H1 (cell line): Measurements from ENCODE around the gene PYCARD. TPM values are rescaled to one million over a fixed set of nuclear protein-coding genes. Genes with fewer than 3 reads are reported as not detected.

Experiments
- CTCF ChIA-PET: fragments of 300-600 bp; sonication (Branson Sonifier 250); formaldehyde crosslinking; loops from one replicate; lab custom pipeline; 2021; ENCODE audit not compliant: partially characterized antibody; lab: Charles Lee
- POLR2A ChIA-PET: fragments of 300-600 bp; sonication (Branson Sonifier 250); formaldehyde crosslinking; loops from one replicate; lab custom pipeline; 2021; ENCODE audit warnings: inconsistent platforms; ENCODE audit not compliant: partially characterized antibody; lab: Charles Lee
- DNase-seq, 2 experiments: peaks; one replicate each; pipeline versions ENCODE4 v3.0.0 to v3.0.0-alpha.2; 2010 to 2022; ENCODE audit warnings: low spot score in 2 of 2, low read depth in 1 of 2, mixed read lengths in 1 of 2
- FAIRE-seq: peaks from 2 replicates; lab custom pipeline; 2011; peaks lifted over from hg19 to GRCh38; lab: Jason Lieb, UNC
- H2AFZ ChIP-seq: 2 replicates; pipeline ENCODE4 v1.8.1; 2012; ENCODE audit warnings: low read length, inconsistent platforms
- H2AK5ac ChIP-seq: 2 replicates; pipeline ENCODE4 v1.6.1; 2013; ENCODE audit warnings: low read depth, low read length
- H2BK120ac ChIP-seq: replicated peaks from 2 replicates; pipeline ENCODE3; 2013; ENCODE audit warnings: low read depth, low read length, inconsistent platforms
- H2BK12ac ChIP-seq: 2 replicates; pipeline ENCODE4 v1.6.1; 2013; ENCODE audit warnings: low read depth, low read length
- H2BK15ac ChIP-seq: 2 replicates; pipeline ENCODE4 v1.6.1; 2013; ENCODE audit warnings: low read length
- H2BK20ac ChIP-seq: 2 replicates; pipeline ENCODE4 v1.6.1; 2013; ENCODE audit warnings: low read length
- H2BK5ac ChIP-seq: 2 replicates; pipeline ENCODE4 v1.6.1; 2013; ENCODE audit warnings: low read depth, low read length
- H3K14ac ChIP-seq: 2 replicates; pipeline ENCODE4 v1.6.1; 2013; ENCODE audit warnings: inconsistent platforms; ENCODE audit not compliant: insufficient read length
- H3K18ac ChIP-seq: 2 replicates; pipeline ENCODE4 v1.6.1; 2013; ENCODE audit warnings: low read length; ENCODE audit errors: extremely low read depth
- H3K23ac ChIP-seq: 2 replicates; pipeline ENCODE4 v1.6.1; 2013; ENCODE audit warnings: inconsistent platforms; ENCODE audit not compliant: insufficient read length
- H3K23me2 ChIP-seq: 2 replicates; pipeline ENCODE4 v1.6.1; 2013; ENCODE audit warnings: low read depth, low read length
- H3K27ac ChIP-seq: 2 replicates; pipeline ENCODE4 v1.6.1; 2011; ENCODE audit warnings: low read depth, low read length, inconsistent platforms
- H3K27me3 ChIP-seq, 4 experiments: replicated peaks in 1 of 4; 1 replicate in 1 of 4; 2 replicates in 3 of 4; pipeline versions ENCODE4 v1.6.1 to v1.8.1; 2011 to 2013; ENCODE audit warnings: low read length in 3 of 4, mild to moderate bottlenecking in 3 of 4, inconsistent platforms in 2 of 4, mixed read lengths in 2 of 4, moderate library complexity in 1 of 4; ENCODE audit not compliant: control insufficient read depth in 3 of 4, insufficient read depth in 3 of 4; ENCODE audit errors: extremely low read depth in 1 of 4
- H3K36me3 ChIP-seq, 4 experiments: 2 replicates each; pipeline versions ENCODE4 v1.6.1 to v1.8.1; 2011 to 2013; ENCODE audit warnings: mild to moderate bottlenecking in 4 of 4, low read length in 3 of 4, moderate library complexity in 2 of 4, control low read depth in 1 of 4, inconsistent platforms in 1 of 4; ENCODE audit not compliant: insufficient read depth in 4 of 4, control insufficient read depth in 2 of 4
- H3K4ac ChIP-seq: replicated peaks from 2 replicates; pipeline ENCODE3; 2013; ENCODE audit warnings: low read length, low read depth, mixed read lengths, inconsistent platforms; ENCODE audit not compliant: insufficient read length
- H3K4me1 ChIP-seq, 4 experiments: replicated peaks in 1 of 4; 1 replicate in 1 of 4; 2 replicates in 3 of 4; pipeline versions ENCODE4 v1.6.1 to v1.8.1; 2011 to 2013; ENCODE audit warnings: low read length in 3 of 4, inconsistent platforms in 2 of 4, mixed read lengths in 1 of 4; ENCODE audit not compliant: insufficient read depth in 4 of 4, control insufficient read depth in 3 of 4
- H3K4me2 ChIP-seq, 2 experiments: 2 replicates each; pipeline versions ENCODE4 v1.6.1 to v1.8.1; 2011 to 2013; ENCODE audit warnings: low read depth in 2 of 2, low read length in 2 of 2, control low read depth in 1 of 2, inconsistent platforms in 1 of 2, mild to moderate bottlenecking in 1 of 2; ENCODE audit not compliant: insufficient read depth in 1 of 2
- H3K4me3 ChIP-seq, 4 experiments: fragments of 200-600, 300-600 bp in 1 of 4; sonication (generic), shearing (Covaris generic), sonication (Bioruptor Twin) in 1 of 4; 2 replicates each; pipeline versions ENCODE4 v1.5.1 to v1.8.1; 2011 to 2016; ENCODE audit warnings: low read length in 4 of 4, low read depth in 3 of 4, control low read depth in 2 of 4, inconsistent platforms in 2 of 4, mild to moderate bottlenecking in 2 of 4, mixed read lengths in 1 of 4, moderate library complexity in 1 of 4; ENCODE audit not compliant: insufficient read depth in 2 of 4; ENCODE audit errors: extremely low read depth in 1 of 4
- H3K56ac ChIP-seq: replicated peaks from 2 replicates; pipeline ENCODE3; 2013; ENCODE audit warnings: low read depth, mild to moderate bottlenecking, mixed read lengths, low read length, inconsistent platforms; ENCODE audit not compliant: insufficient read length
- H3K79me1 ChIP-seq: 2 replicates; pipeline ENCODE4 v1.6.1; 2013; ENCODE audit warnings: low read depth, low read length, control low read depth
- H3K79me2 ChIP-seq, 2 experiments: 2 replicates each; pipeline versions ENCODE4 v1.6.1 to v1.8.1; 2012 to 2013; ENCODE audit warnings: low read length in 2 of 2, mild to moderate bottlenecking in 2 of 2, inconsistent platforms in 1 of 2; ENCODE audit not compliant: insufficient read depth in 2 of 2, control insufficient read depth in 1 of 2
- H3K9ac ChIP-seq, 4 experiments: replicated peaks in 1 of 4; 1 replicate in 1 of 4; 2 replicates in 3 of 4; pipeline versions ENCODE4 v1.6.1 to v1.8.1; 2011 to 2013; ENCODE audit warnings: low read depth in 3 of 4, low read length in 3 of 4, control low read depth in 2 of 4, mild to moderate bottlenecking in 2 of 4, moderate library complexity in 2 of 4, inconsistent platforms in 1 of 4; ENCODE audit errors: extremely low read depth in 1 of 4
- H3K9me3 ChIP-seq, 2 experiments: 2 replicates each; pipeline versions ENCODE4 v1.6.1 to v1.8.1; 2012 to 2013; ENCODE audit warnings: mild to moderate bottlenecking in 2 of 2, moderate library complexity in 2 of 2, control low read depth in 1 of 2, inconsistent platforms in 1 of 2, low read depth in 1 of 2, low read length in 1 of 2, mixed read lengths in 1 of 2; ENCODE audit not compliant: insufficient read depth in 2 of 2
- H4K20me1 ChIP-seq, 2 experiments: replicated peaks in 1 of 2; 2 replicates each; pipeline versions ENCODE3 to v1.8.1; 2011 to 2013; ENCODE audit warnings: inconsistent platforms in 2 of 2, low read length in 2 of 2, mild to moderate bottlenecking in 1 of 2; ENCODE audit not compliant: insufficient read depth in 2 of 2, control insufficient read depth in 1 of 2
- H4K5ac ChIP-seq: 2 replicates; pipeline ENCODE4 v1.6.1; 2013; ENCODE audit warnings: low read length, low read depth, mixed read lengths, inconsistent platforms; ENCODE audit not compliant: insufficient read length
- H4K8ac ChIP-seq: 2 replicates; pipeline ENCODE4 v1.8.0; 2013; ENCODE audit warnings: mild to moderate bottlenecking, moderate library complexity, low read length, inconsistent platforms; ENCODE audit not compliant: insufficient read depth; ENCODE audit errors: extremely low read depth
- H4K91ac ChIP-seq: replicated peaks from 2 replicates; pipeline ENCODE3; 2013; ENCODE audit warnings: low read length, mixed read lengths, inconsistent platforms; ENCODE audit not compliant: insufficient read length
- EP300 ChIP-seq, 2 experiments: IDR thresholded peaks; 1 replicate in 1 of 2; 2 replicates in 1 of 2; pipeline ENCODE4 v1.6.1; 2011 to 2012; ENCODE audit warnings: low read depth in 2 of 2, low read length in 2 of 2, mild to moderate bottlenecking in 2 of 2, borderline replicate concordance in 1 of 2, inconsistent platforms in 1 of 2, moderate library complexity in 1 of 2
- KDM1A ChIP-seq: fragments of 200-600, 300-600 bp; sonication (generic); IDR thresholded peaks from 2 replicates; pipeline ENCODE4 v1.7.1; 2016; ENCODE audit warnings: mild to moderate bottlenecking, low read length, borderline replicate concordance
- POLR2A ChIP-seq, 2 experiments: IDR thresholded peaks; 1 replicate in 1 of 2; 2 replicates in 1 of 2; pipeline ENCODE4 v1.6.1; 2011; ENCODE audit warnings: low read depth in 2 of 2, low read length in 2 of 2, mild to moderate bottlenecking in 2 of 2; ENCODE audit errors: control extremely low read depth in 1 of 2
- WGBS, 2 experiments: shearing (Covaris generic) in 1 of 2; methylation state at CpG; one replicate each; pipeline versions ENCODE4 v1.1.6 to v1.1.7; 2013 to 2015; ENCODE audit warnings: low lambda C conversion rate in 2 of 2, mixed read lengths in 2 of 2, inconsistent platforms in 1 of 2, low coverage in 1 of 2, missing lambda C conversion rate in 1 of 2; ENCODE audit not compliant: insufficient replicate concordance in 2 of 2, insufficient coverage in 1 of 2, insufficient read length in 1 of 2; ENCODE audit errors: extremely low coverage in 1 of 2, missing lambda C conversion rate in 1 of 2; 5-methylcytosine and 5-hydroxymethylcytosine counted together
- polyA plus RNA-seq, 7 experiments: library from polyadenylated mRNA; depleted of rRNA in 3 of 7; stranded (reverse) in 5 of 7; unstranded in 2 of 7; fragments of >200 nt in 5 of 7; fragments of 200-250 nt in 2 of 7; gene quantifications; 1 replicate in 5 of 7; 2 replicates in 1 of 7; 4 replicates in 1 of 7; pipeline versions ENCODE4 v1.2.1 to v1.2.3, GENCODE V29; 2011 to 2013; ENCODE audit warnings: missing spikeins in 2 of 7, mixed read lengths in 2 of 7
- total RNA-seq: library from RNA; stranded (reverse); fragmentation: NEBNext Ultra II Directional; extraction: Animal tissue kit (Norgen Biotek cat#: 25700); gene quantifications from 2 replicates; pipeline ENCODE4 v1.2.1, GENCODE V29; 2021

PYCARD gene
- total and polyA plus RNA-seq, 2 of the 8 experiments (the other 6 are each of a cell fraction or from before 2014, with no cell fraction given): 29.9 to 77.9 TPM

DNA sequence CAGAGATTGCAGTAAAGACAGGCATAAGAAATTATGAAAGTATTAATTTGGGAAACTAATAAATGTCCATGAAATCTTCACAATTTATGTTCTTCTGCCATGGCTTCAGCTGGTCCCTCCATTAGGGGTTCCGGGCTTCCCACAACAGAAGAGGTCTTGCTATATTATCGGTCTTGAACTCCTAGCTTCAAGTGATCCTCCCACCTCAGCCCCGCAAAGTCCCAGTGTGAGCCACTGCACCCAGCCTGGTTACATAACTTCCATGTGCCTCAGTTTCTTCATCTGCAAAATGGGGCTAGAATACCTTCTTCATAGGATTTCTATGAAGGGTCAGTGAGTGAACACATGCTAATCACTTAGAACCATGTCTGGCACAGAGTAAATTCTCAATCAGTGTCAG lies 43.7 kb upstream of the PYCARD start:
- no peaks in the 10 kb centered on the region for H4K20me1 ChIP-seq
- TF ChIP-seq EP300 (IDR thresholded peaks at IDR 0.05; ENCODE audit: borderline replicate concordance in 1 of 2, low read depth in 2 of 2, low read length in 2 of 2): no peak
- no peak for TF ChIP-seq POLR2A (IDR thresholded peaks at IDR 0.05; ENCODE audit: control extremely low read depth in 1 of 2, low read depth in 2 of 2, low read length in 2 of 2)
- peak; percentile 72; the same call in 1 of the 2 replicates for TF ChIP-seq KDM1A
- no peak overlapping the region for H2BK15ac ChIP-seq
- no peak overlapping the region for H2BK12ac ChIP-seq
- H3K4me3 ChIP-seq: no peak overlapping the region
- H2AK5ac ChIP-seq: no peak overlapping the region
- H2BK5ac ChIP-seq: no peak overlapping the region; the same call in 1 of the 2 replicates
- no peak overlapping the region for H3K9ac ChIP-seq
- no peaks in the 10 kb centered on the region for H3K23me2 ChIP-seq
- ChIA-PET CTCF (interaction anchor here (0.8 kb wide), 1 partner anchor 86 kb away, joined by 3 read pairs; no protein-coding TSS in a partner anchor), POLR2A (interaction anchor here (1.5 kb wide), 1 partner anchor 66 kb away, joined by 3 read pairs; no protein-coding TSS in a partner anchor)
- no peak for DNase-seq
- H3K14ac ChIP-seq: no peak overlapping the region
- peak overlapping the region; percentile 92; the same call in 1 of the 2 replicates for H2BK20ac ChIP-seq
- peaks cover 0 to 18% (median 3%) of the 10 kb centered on the region in 4 experiments; a peak in 5 of 7 replicates for H3K4me1 ChIP-seq
- H3K79me1 ChIP-seq: no peaks in the 10 kb centered on the region
- H2AFZ ChIP-seq: no peak overlapping the region
- peaks cover 0 to 3% (median 0%) of the 10 kb centered on the region in 4 experiments; a peak in 1 of 7 replicates for H3K27me3 ChIP-seq
- H3K9me3 ChIP-seq: no peaks in the 10 kb centered on the region
- no peaks in the 10 kb centered on the region for H3K36me3 ChIP-seq
- no peak for FAIRE-seq
- no peak overlapping the region for H3K27ac ChIP-seq
- H3K23ac ChIP-seq: no peak overlapping the region
- H4K8ac ChIP-seq: no peak overlapping the region
- H2BK120ac ChIP-seq: peak overlapping the region; percentile 99
- 78% methylated on average over 3 of the region's 3 CpGs; no CpG with 5 or more reads in 1 of the 2 experiments for WGBS, 2 experiments
- 0 out of 4 replicates have a peak overlapping the region, but pooled peaks of 1 of the 2 experiments have one; percentile 8 for H3K4me2 ChIP-seq
- no peaks in the 10 kb centered on the region for H3K79me2 ChIP-seq
- H3K18ac ChIP-seq: no peak overlapping the region
- H4K5ac ChIP-seq: no peak overlapping the region
- peak overlapping the region; percentile 99 for H3K4ac ChIP-seq
- peak overlapping the region; percentile 96 for H4K91ac ChIP-seq
- H3K56ac ChIP-seq: no peak overlapping the region
